Liver (tissue), 3 donors: ENCODE measurements around the gene PIP4K2A.

Experiments used
- CTCF ChIP-seq: fragments of 150-350 bp; IDR thresholded peaks from 2 replicates; pipeline ENCODE4 v1.5.1; 2017; ENCODE audit warnings: improper control_type of control experiment, low read depth, low read length; ENCODE audit not compliant: missing input control
- EGR1 ChIP-seq, 2 donors: IDR thresholded peaks; 2 replicates each; pipeline ENCODE4 v1.6.1; 2016 to 2018; ENCODE audit warnings: antibody characterized with exemption in 2 of 2, low read depth in 2 of 2
- RAD21 ChIP-seq, 2 donors: IDR thresholded peaks; 2 replicates each; pipeline ENCODE4 v1.6.1; 2016; ENCODE audit warnings: antibody characterized with exemption in 2 of 2, mild to moderate bottlenecking in 2 of 2
- RXRA ChIP-seq, 2 donors: IDR thresholded peaks; 2 replicates each; pipeline ENCODE4 v1.6.1; 2017 to 2018; ENCODE audit warnings: antibody characterized with exemption in 2 of 2, mild to moderate bottlenecking in 1 of 2
- SP1 ChIP-seq: IDR thresholded peaks from 2 replicates; pipeline ENCODE4 v1.6.1; 2018; ENCODE audit warnings: antibody characterized with exemption, mild to moderate bottlenecking
- TAF1 ChIP-seq: conservative IDR thresholded peaks from 2 replicates; pipeline ENCODE4 v1.6.1; 2016; ENCODE audit warnings: antibody characterized with exemption, mild to moderate bottlenecking
- YY1 ChIP-seq: IDR thresholded peaks from 2 replicates; pipeline ENCODE4 v1.6.1; 2016; ENCODE audit warnings: antibody characterized with exemption, mild to moderate bottlenecking
- ZBTB33 ChIP-seq: IDR thresholded peaks from 2 replicates; pipeline ENCODE4 v1.6.1; 2016; ENCODE audit warnings: antibody characterized with exemption
- TF ChIP-seq, protein P1 (sequence below): IDR thresholded peaks from 2 replicates; pipeline ENCODE4 v1.6.1; 2016; ENCODE audit warnings: antibody characterized with exemption
- TF ChIP-seq, protein P2 (sequence below): IDR thresholded peaks from 2 replicates; pipeline ENCODE4 v1.6.1; 2016; ENCODE audit warnings: antibody characterized with exemption, mild to moderate bottlenecking
- donor health status: healthy.
- donor health status: healthy.

- no peak for TF ChIP-seq EGR1 (IDR thresholded peaks at IDR 0.05; ENCODE audit: low read depth in 2 of 2)
- no peak for TF ChIP-seq RAD21 (IDR thresholded peaks at IDR 0.05)
- no peak for TF ChIP-seq CTCF
- TF ChIP-seq ZBTB33 = no peak
- TF ChIP-seq, protein P1, sequence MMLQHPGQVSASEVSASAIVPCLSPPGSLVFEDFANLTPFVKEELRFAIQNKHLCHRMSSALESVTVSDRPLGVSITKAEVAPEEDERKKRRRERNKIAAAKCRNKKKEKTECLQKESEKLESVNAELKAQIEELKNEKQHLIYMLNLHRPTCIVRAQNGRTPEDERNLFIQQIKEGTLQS = no peak
- no peak for TF ChIP-seq YY1
- TF ChIP-seq TAF1 = no peak
- peak in 1 of 2 donors; percentile 5 for TF ChIP-seq RXRA (IDR thresholded peaks at IDR 0.05)
- TF ChIP-seq, protein P2, sequence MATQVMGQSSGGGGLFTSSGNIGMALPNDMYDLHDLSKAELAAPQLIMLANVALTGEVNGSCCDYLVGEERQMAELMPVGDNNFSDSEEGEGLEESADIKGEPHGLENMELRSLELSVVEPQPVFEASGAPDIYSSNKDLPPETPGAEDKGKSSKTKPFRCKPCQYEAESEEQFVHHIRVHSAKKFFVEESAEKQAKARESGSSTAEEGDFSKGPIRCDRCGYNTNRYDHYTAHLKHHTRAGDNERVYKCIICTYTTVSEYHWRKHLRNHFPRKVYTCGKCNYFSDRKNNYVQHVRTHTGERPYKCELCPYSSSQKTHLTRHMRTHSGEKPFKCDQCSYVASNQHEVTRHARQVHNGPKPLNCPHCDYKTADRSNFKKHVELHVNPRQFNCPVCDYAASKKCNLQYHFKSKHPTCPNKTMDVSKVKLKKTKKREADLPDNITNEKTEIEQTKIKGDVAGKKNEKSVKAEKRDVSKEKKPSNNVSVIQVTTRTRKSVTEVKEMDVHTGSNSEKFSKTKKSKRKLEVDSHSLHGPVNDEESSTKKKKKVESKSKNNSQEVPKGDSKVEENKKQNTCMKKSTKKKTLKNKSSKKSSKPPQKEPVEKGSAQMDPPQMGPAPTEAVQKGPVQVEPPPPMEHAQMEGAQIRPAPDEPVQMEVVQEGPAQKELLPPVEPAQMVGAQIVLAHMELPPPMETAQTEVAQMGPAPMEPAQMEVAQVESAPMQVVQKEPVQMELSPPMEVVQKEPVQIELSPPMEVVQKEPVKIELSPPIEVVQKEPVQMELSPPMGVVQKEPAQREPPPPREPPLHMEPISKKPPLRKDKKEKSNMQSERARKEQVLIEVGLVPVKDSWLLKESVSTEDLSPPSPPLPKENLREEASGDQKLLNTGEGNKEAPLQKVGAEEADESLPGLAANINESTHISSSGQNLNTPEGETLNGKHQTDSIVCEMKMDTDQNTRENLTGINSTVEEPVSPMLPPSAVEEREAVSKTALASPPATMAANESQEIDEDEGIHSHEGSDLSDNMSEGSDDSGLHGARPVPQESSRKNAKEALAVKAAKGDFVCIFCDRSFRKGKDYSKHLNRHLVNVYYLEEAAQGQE = no peak
- no peak for TF ChIP-seq SP1
These were observed 12.0 kb downstream of the PIP4K2A start for GRCh38 chr10:22702348-22702747.
